ENCODE results near the gene COL4A6.

GRCh38 chrX:108361316-108361715, 76.9 kb downstream of the COL4A6 start:
- TF ChIP-seq EZH2 (IDR thresholded peaks at IDR 0.05; ENCODE audit: insufficient read depth, poor library complexity, severe bottlenecking) (no peak), EZH2phosphoT487 (IDR thresholded peaks at IDR 0.05; ENCODE audit: insufficient read depth, low read depth) (no peak)
